HCT116 (cell line): ENCODE data around the gene FLNA. TPM values are rescaled to one million over a fixed set of nuclear protein-coding genes. Genes with fewer than 3 reads are reported as not detected.

Source experiments
- ATAC-seq: fragments of 200-7000 bp; cut with Tn5 transposase; 2 replicates; pipeline ENCODE4 v1.9.1; 2020; ENCODE audit warnings: mild to moderate bottlenecking, moderate library complexity
- BruUV-seq: library from RNA; stranded (reverse); fragments of 400-500 nt; replicated peaks from 2 replicates; lab custom pipeline; 2021; lab: Mats Ljungman, UMichigan
- CTCF ChIA-PET: fragments of 300-600 bp; sonication (Branson Sonifier 250); formaldehyde crosslinking; loops from one replicate; lab custom pipeline; 2021; ENCODE audit warnings: antibody characterized with exemption; lab: Charles Lee
- POLR2A ChIA-PET: fragments of 300-600, 350-600 bp; sonication (Branson Sonifier 250); formaldehyde crosslinking; loops from one replicate; lab custom pipeline; 2021; ENCODE audit warnings: antibody characterized with exemption; lab: Charles Lee
- RAD21 ChIA-PET, 2 experiments: fragments of 300-600 bp; sonication (Branson Sonifier 250); formaldehyde crosslinking; loops; one replicate each; lab custom pipeline; 2023; ENCODE audit warnings: low total read pairs in 2 of 2; ENCODE audit not compliant: uncharacterized antibody in 2 of 2, unreplicated experiment in 2 of 2, low non-redundant PET in 1 of 2; lab: Charles Lee
- DNase-seq: peaks from one replicate; pipeline ENCODE4 v3.0.0-alpha.2; 2010; ENCODE audit warnings: low read depth, low spot score
- H2AFZ ChIP-seq: fragments of 200-600 bp; shearing (Covaris generic), sonication (generic); 2 replicates; pipeline ENCODE4 v1.6.1; 2017; ENCODE audit warnings: low read depth, mixed run types, mixed read lengths, antibody characterized with exemption, low read length; ENCODE audit not compliant: poor library complexity, severe bottlenecking
- H3K27ac ChIP-seq: 2 replicates; pipeline ENCODE4 v1.5.1; 2012; ENCODE audit warnings: low read depth, low read length
- H3K27me3 ChIP-seq: fragments of 200-600 bp; sonication (generic); 2 replicates; pipeline ENCODE4 v1.6.1; 2016; ENCODE audit warnings: mixed run types, low read length, mixed read lengths; ENCODE audit not compliant: insufficient read depth
- H3K36me3 ChIP-seq, 2 experiments: fragments of 200-500 bp in 1 of 2; fragments of 200-600 bp in 1 of 2; sonication (Bioruptor generic) in 1 of 2; sonication (generic) in 1 of 2; 2 replicates each; pipeline versions ENCODE4 v1.5.1 to v1.6.1; 2014 to 2016; ENCODE audit warnings: low read length in 2 of 2, inconsistent platforms in 1 of 2, mixed read lengths in 1 of 2, mixed run types in 1 of 2; ENCODE audit not compliant: insufficient read depth in 2 of 2, control insufficient read depth in 1 of 2
- H3K4me1 ChIP-seq, 2 experiments: fragments of 200-600 bp in 1 of 2; sonication (generic) in 1 of 2; 2 replicates each; pipeline versions ENCODE4 v1.5.1 to v1.6.1; 2012 to 2017; ENCODE audit warnings: low read length in 2 of 2, inconsistent platforms in 1 of 2, mild to moderate bottlenecking in 1 of 2, mixed read lengths in 1 of 2, mixed run types in 1 of 2, moderate library complexity in 1 of 2; ENCODE audit not compliant: insufficient read depth in 2 of 2, control insufficient read depth in 1 of 2
- H3K4me2 ChIP-seq: fragments of 200-600 bp; sonication (generic); 2 replicates; pipeline ENCODE4 v1.6.1; 2017; ENCODE audit warnings: mixed run types, low read length, mixed read lengths
- H3K4me3 ChIP-seq, 2 experiments: fragments of 200-600 bp in 1 of 2; sonication (generic) in 1 of 2; replicated peaks in 1 of 2; 2 replicates each; pipeline ENCODE4 v1.5.1; 2011 to 2016; ENCODE audit warnings: low read length in 2 of 2, control low read depth in 1 of 2, low read depth in 1 of 2, mild to moderate bottlenecking in 1 of 2, mixed read lengths in 1 of 2, mixed run types in 1 of 2
- H3K79me2 ChIP-seq: fragments of 200-600 bp; sonication (generic); 2 replicates; pipeline ENCODE4 v1.6.1; 2017; ENCODE audit warnings: mild to moderate bottlenecking, mixed run types, low read length, moderate library complexity, mixed read lengths; ENCODE audit not compliant: insufficient read depth
- H3K9ac ChIP-seq: fragments of 200-600 bp; sonication (generic); 2 replicates; pipeline ENCODE4 v1.6.1; 2016; ENCODE audit warnings: low read length, mixed read lengths
- H3K9me2 ChIP-seq: fragments of 200-600 bp; sonication (generic), shearing (Covaris generic); 2 replicates; pipeline ENCODE4 v1.6.1; 2017; ENCODE audit warnings: mixed run types, mild to moderate bottlenecking, moderate library complexity; ENCODE audit not compliant: insufficient read depth
- H3K9me3 ChIP-seq, 2 experiments: fragments of 200-500 bp in 1 of 2; fragments of 200-600 bp in 1 of 2; sonication (Bioruptor generic) in 1 of 2; sonication (generic) in 1 of 2; 2 replicates each; pipeline ENCODE4 v1.6.1; 2014 to 2017; ENCODE audit warnings: low read length in 2 of 2, mixed read lengths in 2 of 2, inconsistent platforms in 1 of 2, low read depth in 1 of 2, mild to moderate bottlenecking in 1 of 2, mixed run types in 1 of 2, moderate library complexity in 1 of 2; ENCODE audit not compliant: control insufficient read depth in 1 of 2, insufficient read depth in 1 of 2
- H4K20me1 ChIP-seq: fragments of 200-600 bp; sonication (generic), shearing (Covaris generic); 2 replicates; pipeline ENCODE4 v1.6.1; 2017; ENCODE audit warnings: mixed run types, mild to moderate bottlenecking, moderate library complexity; ENCODE audit not compliant: insufficient read depth
- ATF3 ChIP-seq: IDR thresholded peaks from 2 replicates; pipeline ENCODE4 v1.6.1; 2012
- CEBPB ChIP-seq: IDR thresholded peaks from 2 replicates; pipeline ENCODE4 v1.6.1; 2012; ENCODE audit warnings: low read depth
- FOSL1 ChIP-seq: IDR thresholded peaks from 2 replicates; pipeline ENCODE4 v1.6.1; 2012; ENCODE audit warnings: low read depth
- POLR2A ChIP-seq: IDR thresholded peaks from 2 replicates; pipeline ENCODE4 v1.7.0; 2011; ENCODE audit warnings: borderline replicate concordance; ENCODE audit not compliant: insufficient read depth, insufficient read length; ENCODE audit errors: extremely low read depth
- POLR2AphosphoS5 ChIP-seq: IDR thresholded peaks from 2 replicates; pipeline ENCODE4 v1.6.1; 2011; ENCODE audit warnings: mild to moderate bottlenecking, low read depth, low read length, moderate library complexity
- RAD21 ChIP-seq: IDR thresholded peaks from 2 replicates; pipeline ENCODE4 v1.6.1; 2012; ENCODE audit warnings: low read depth, mild to moderate bottlenecking
- SIN3A ChIP-seq: IDR thresholded peaks from 2 replicates; pipeline ENCODE4 v1.6.1; 2012; ENCODE audit warnings: low read depth
- SP1 ChIP-seq: IDR thresholded peaks from 2 replicates; pipeline ENCODE4 v1.6.1; 2012; ENCODE audit warnings: low read depth
- TCF7L2 ChIP-seq: IDR thresholded peaks from 2 replicates; pipeline ENCODE4 v1.7.0; 2011; ENCODE audit warnings: borderline replicate concordance, inconsistent platforms; ENCODE audit not compliant: insufficient read depth, insufficient read length; ENCODE audit errors: extremely low read depth
- ZBTB33 ChIP-seq: IDR thresholded peaks from 2 replicates; pipeline ENCODE4 v1.6.1; 2011; ENCODE audit warnings: mild to moderate bottlenecking, low read length, moderate library complexity; ENCODE audit not compliant: insufficient replicate concordance; ENCODE audit errors: extremely low read depth
- ZFX ChIP-seq: fragments of 450-650 bp; IDR thresholded peaks from 2 replicates; pipeline ENCODE4 v1.6.1; 2017
- ZNF274 ChIP-seq: fragments of 200-500 bp; sonication (Bioruptor generic); IDR thresholded peaks from 2 replicates; pipeline ENCODE4 v1.6.1; 2014; ENCODE audit warnings: mild to moderate bottlenecking, low read depth, low read length, inconsistent platforms
- intact Hi-C: fragments of 100-400 bp; cut with micrococcal nuclease; formaldehyde crosslinking; loops from 2 replicates; pipeline ENCODE4 v1.10.0; 2022
- total RNA-seq: library from RNA; stranded (reverse); gene quantifications from one replicate; pipeline ENCODE4 v1.2.1, GENCODE V29; 2021; ENCODE audit not compliant: unreplicated experiment

Gene FLNA
- total RNA-seq, 1 experiment from 2014 or later: 546 TPM

- POLR2A ChIA-PET: no interaction called here
- intact Hi-C loops: no loop called here
- no TSS peak for BruUV-seq
These were observed 52.8 kb downstream of the FLNA start for GRCh38 chrX:154321594-154321993.

GRCh38 chrX:154321152-154321551 lies 53.3 kb downstream of the FLNA start:
- intact Hi-C loops: no loop called here

More at GRCh38 chrX:154321594-154321993, 52.8 kb downstream of the FLNA start:
- ATAC-seq (peak; percentile 66), DNase-seq (no peak)
- Histone ChIP-seq H3K79me2 (no peaks in the 10 kb centered on the region), H3K4me2 (no peak overlapping the region), H4K20me1 (no peaks in the 10 kb centered on the region), H3K4me3 (no peak overlapping the region), H3K9ac (no peak overlapping the region), H3K9me2 (no peaks in the 10 kb centered on the region), H3K4me1 (no peaks in the 10 kb centered on the region; a peak in 1 of 4 replicates), H3K36me3 (no peaks in the 10 kb centered on the region), H3K27ac (no peak overlapping the region), H3K27me3 (0 out of 2 replicates have a peak, but pooled peaks cover 5% of the 10 kb centered on the region), H3K9me3 (no peaks in the 10 kb centered on the region), H2AFZ (no peak overlapping the region)
- CTCF ChIA-PET: no interaction called here
- RAD21 ChIA-PET: no interaction called here
- no peak for TF ChIP-seq ZNF274
- TF ChIP-seq RAD21: peak; percentile 39; the same call in 1 of the 2 replicates

More at GRCh38 chrX:154321152-154321551, 53.3 kb downstream of the FLNA start:
- Histone ChIP-seq H3K4me1 (no peaks in the 10 kb centered on the region; a peak in 1 of 4 replicates), H4K20me1 (no peaks in the 10 kb centered on the region), H3K9me3 (no peaks in the 10 kb centered on the region), H3K4me2 (no peak overlapping the region), H3K9ac (no peak overlapping the region), H3K9me2 (no peaks in the 10 kb centered on the region), H3K36me3 (no peaks in the 10 kb centered on the region), H3K4me3 (no peak overlapping the region), H3K27ac (no peak overlapping the region), H3K27me3 (0 out of 2 replicates have a peak, but pooled peaks cover 5% of the 10 kb centered on the region), H3K79me2 (no peaks in the 10 kb centered on the region), H2AFZ (no peak overlapping the region)
- TF ChIP-seq FOSL1 (no peak), RAD21 (no peak), ZBTB33 (no peak), ZFX (no peak), ATF3 (no peak), TCF7L2 (no peak), SIN3A (no peak), SP1 (no peak), POLR2AphosphoS5 (no peak), POLR2A (no peak), CEBPB (no peak)
- POLR2A ChIA-PET: no interaction called here
- CTCF ChIA-PET: no interaction called here
- BruUV-seq: no TSS peak
- RAD21 ChIA-PET: no interaction called here
- DNase-seq (no peak), ATAC-seq (no peak)
